Neutrophil (primary cell): ENCODE results near the gene TOR1AIP2.
A peak's percentile ranks its signal among the peaks of the same experiment; 100 is the strongest.

Experiments
- H3K27ac ChIP-seq: fragments of 200-600 bp; sonication (generic); 2 replicates; pipeline ENCODE4 v1.5.1; 2016; ENCODE audit warnings: mild to moderate bottlenecking, moderate library complexity
- H3K27me3 ChIP-seq: fragments of 200-600 bp; sonication (generic); 2 replicates; pipeline ENCODE4 v1.6.0; 2016; ENCODE audit warnings: mild to moderate bottlenecking
- H3K36me3 ChIP-seq: fragments of 200-600 bp; sonication (generic); 2 replicates; pipeline ENCODE4 v1.5.1; 2017
- H3K4me1 ChIP-seq, 2 experiments: fragments of 200-600 bp in 1 of 2; sonication (generic) in 1 of 2; 1 replicate in 1 of 2; 2 replicates in 1 of 2; pipeline versions ENCODE4 v1.5.1 to v1.6.1; 2013 to 2016; ENCODE audit warnings: low read depth in 1 of 2, low read length in 1 of 2, mild to moderate bottlenecking in 1 of 2, moderate library complexity in 1 of 2; ENCODE audit not compliant: control insufficient read depth in 1 of 2, insufficient read depth in 1 of 2
- H3K4me3 ChIP-seq, 2 experiments: fragments of 200-600 bp in 1 of 2; sonication (generic) in 1 of 2; 1 replicate in 1 of 2; 2 replicates in 1 of 2; pipeline ENCODE4 v1.5.1; 2013 to 2016; ENCODE audit warnings: low read depth in 1 of 2, low read length in 1 of 2, mild to moderate bottlenecking in 1 of 2, moderate library complexity in 1 of 2
- H3K9me3 ChIP-seq: fragments of 200-600 bp; sonication (generic); 2 replicates; pipeline ENCODE4 v1.5.1; 2016
- TF ChIP-seq, protein P1 (sequence below): fragments of 200-600 bp; sonication (generic); IDR thresholded peaks from 2 replicates; pipeline ENCODE4 v1.5.1; 2016; ENCODE audit warnings: antibody characterized with exemption

Gene TOR1AIP2

DNA sequence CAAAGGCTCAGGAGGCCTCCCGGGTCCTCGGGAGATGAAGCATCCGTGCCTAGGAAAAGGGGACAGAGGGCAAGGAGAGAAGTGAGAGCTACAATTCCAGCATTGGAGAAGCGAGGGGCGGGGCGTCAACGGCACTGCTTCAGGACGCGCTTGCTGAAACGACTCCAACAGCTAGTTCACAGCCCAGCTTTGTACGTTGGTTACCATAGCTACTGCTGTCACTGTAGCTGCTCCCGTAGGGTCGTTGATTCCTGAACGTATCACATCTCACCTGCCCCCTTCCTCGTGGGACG is 63.1 kb downstream of the TOR1AIP2 start:
- no peaks in the 10 kb centered on the region for H3K27me3 ChIP-seq
- peaks cover 14 to 21% of the 10 kb centered on the region in 2 experiments for H3K4me1 ChIP-seq
- no peak overlapping the region for H3K27ac ChIP-seq
- H3K9me3 ChIP-seq: no peaks in the 10 kb centered on the region
- H3K4me3 ChIP-seq: peak overlapping the region; percentile 54 to 64
- H3K36me3 ChIP-seq: no peaks in the 10 kb centered on the region
- TF ChIP-seq, protein P1, sequence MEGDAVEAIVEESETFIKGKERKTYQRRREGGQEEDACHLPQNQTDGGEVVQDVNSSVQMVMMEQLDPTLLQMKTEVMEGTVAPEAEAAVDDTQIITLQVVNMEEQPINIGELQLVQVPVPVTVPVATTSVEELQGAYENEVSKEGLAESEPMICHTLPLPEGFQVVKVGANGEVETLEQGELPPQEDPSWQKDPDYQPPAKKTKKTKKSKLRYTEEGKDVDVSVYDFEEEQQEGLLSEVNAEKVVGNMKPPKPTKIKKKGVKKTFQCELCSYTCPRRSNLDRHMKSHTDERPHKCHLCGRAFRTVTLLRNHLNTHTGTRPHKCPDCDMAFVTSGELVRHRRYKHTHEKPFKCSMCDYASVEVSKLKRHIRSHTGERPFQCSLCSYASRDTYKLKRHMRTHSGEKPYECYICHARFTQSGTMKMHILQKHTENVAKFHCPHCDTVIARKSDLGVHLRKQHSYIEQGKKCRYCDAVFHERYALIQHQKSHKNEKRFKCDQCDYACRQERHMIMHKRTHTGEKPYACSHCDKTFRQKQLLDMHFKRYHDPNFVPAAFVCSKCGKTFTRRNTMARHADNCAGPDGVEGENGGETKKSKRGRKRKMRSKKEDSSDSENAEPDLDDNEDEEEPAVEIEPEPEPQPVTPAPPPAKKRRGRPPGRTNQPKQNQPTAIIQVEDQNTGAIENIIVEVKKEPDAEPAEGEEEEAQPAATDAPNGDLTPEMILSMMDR: no peak

DNA sequence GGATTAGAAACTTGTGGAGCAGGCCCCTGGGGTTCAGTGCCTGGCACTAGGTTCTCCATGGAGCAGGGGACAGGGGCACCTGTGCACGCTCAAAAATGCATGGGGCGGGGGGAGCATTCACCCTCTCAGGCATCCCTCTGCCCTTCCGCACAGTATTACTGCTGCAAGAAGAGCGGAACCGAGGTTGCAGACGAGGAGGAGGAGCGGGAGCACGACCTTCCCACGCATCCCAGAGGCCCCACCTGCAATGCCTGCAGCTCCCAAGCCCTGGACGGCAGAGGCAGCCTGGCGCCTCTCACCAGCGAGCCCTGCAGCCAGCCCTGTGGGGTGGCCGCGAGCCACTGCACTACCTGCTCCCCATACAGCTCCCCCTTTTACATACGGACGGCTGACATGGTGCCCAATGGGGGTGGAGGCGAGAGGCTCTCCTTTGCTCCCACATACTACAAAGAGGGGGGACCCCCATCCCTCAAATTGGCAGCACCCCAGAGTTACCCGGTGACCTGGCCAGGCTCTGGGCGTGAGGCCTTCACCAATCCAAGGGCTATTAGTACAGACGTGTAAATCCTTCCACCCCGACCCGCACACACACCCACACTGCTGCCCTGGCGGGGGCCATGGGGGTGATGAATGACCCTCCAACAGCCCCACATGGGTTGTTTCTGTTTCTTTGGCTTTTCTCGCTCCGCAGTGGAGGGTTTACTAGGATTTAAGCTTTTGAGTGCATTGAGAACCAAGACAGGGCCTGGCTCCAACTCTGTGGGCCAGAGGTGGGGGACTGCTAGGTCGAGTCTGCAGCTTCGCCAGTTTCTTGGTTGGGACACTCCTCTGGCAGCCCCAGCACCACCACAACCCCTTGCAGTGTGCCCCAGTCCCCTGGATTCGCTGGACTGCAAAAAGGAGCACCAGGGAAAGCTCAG is 63.7 kb downstream of the TOR1AIP2 start:
- TF ChIP-seq, protein P1: no peak
- no peak overlapping the region for H3K27ac ChIP-seq
- no peaks in the 10 kb centered on the region for H3K27me3 ChIP-seq
- H3K4me3 ChIP-seq: peak overlapping the region; percentile 54 to 64
- peaks cover 14 to 21% of the 10 kb centered on the region in 2 experiments for H3K4me1 ChIP-seq
- H3K36me3 ChIP-seq: no peaks in the 10 kb centered on the region
- no peaks in the 10 kb centered on the region for H3K9me3 ChIP-seq

DNA sequence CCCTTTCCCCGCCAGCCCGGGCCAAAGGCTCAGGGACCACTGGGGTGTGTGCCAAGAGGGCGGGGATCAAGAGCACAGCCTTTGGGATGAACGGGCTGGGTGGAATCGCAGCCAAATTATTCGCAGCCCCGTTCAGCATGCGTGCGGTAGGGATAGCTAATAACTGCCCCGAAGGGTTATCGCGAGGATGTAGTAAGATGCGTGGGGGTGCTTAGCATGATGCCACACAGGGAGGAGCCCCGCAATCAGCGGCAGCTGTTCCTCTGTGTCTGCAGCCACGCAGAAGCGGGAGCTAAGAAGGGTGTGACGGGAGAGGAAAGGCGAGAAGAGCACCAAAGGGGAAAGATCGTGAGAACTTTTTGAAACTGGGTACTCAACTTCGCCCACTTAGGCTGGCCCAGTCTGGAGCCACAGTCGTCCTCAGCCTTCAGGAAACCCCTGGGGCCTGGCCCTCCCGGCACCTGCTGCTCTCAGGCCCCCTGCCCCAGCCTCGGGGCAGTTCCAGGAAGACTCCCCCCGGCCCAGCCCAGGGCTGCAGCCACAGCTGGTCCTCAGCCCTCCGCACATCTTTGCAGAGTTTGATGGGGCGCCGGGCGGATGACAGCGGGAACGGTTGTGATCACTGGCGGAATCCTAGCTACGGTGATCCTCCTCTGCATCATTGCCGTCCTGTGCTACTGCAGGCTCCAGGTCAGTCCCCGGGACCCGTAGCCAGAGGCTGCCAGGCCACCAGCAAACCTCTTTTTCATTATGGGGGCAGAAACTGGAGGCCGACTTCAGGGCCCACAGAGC is 64.9 kb downstream of the TOR1AIP2 start:
- Histone ChIP-seq H3K27me3 (no peaks in the 10 kb centered on the region), H3K4me1 (peaks cover 14 to 21% of the 10 kb centered on the region in 2 experiments), H3K27ac (no peak overlapping the region), H3K9me3 (no peaks in the 10 kb centered on the region), H3K36me3 (no peaks in the 10 kb centered on the region), H3K4me3 (no peak overlapping the region)
- TF ChIP-seq, protein P1: no peak

GRCh38 chr1:179810367-179810715 is 67.3 kb downstream of the TOR1AIP2 start:
- H3K9me3 ChIP-seq: no peaks in the 10 kb centered on the region
- TF ChIP-seq, protein P1: no peak
- no peak overlapping the region for H3K4me3 ChIP-seq
- no peaks in the 10 kb centered on the region for H3K27me3 ChIP-seq
- H3K27ac ChIP-seq: no peak overlapping the region
- H3K36me3 ChIP-seq: no peaks in the 10 kb centered on the region
- H3K4me1 ChIP-seq: peaks cover 12 to 15% of the 10 kb centered on the region in 2 experiments

DNA sequence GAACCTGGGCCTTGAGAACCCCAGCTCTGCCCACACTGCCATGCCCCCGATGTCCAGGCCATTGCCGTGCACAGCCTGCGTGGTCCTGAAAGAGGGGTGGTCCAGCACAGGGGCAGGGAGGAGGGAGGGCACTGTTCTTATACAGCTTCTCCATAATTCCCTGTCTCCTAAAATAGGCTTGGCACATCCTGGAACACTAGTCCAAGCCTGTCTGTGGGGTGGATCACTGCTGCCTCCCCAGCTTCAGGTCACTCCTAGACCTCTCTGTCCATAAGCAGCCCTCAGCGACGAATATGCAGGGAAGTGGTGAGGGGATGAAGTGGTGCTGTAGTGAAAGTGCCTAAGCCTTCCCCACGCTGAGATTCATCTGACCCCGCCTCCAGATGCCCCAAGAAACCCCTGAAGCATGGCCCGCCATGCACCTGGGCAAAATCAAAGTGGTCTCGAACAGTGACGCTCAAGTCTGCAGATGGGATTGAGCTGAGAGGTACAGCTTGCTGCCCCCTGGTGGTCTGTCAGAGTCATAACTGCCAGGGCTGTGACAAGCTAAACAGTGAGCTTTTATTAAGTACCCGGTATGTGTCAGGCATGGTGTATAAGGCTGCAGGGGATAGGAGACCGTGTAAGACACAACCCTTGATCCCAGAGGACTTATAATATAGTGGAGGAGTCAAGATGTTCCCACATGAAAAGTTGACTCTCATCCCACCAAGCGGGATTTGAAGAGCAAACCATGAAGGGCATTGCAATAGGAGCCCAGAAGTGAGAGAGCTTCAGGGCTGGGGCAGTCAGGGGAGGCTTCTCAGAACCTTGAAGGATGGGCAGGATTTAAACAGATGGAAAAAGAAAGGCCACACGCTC is 67.9 kb downstream of the TOR1AIP2 start:
- TF ChIP-seq, protein P1: peak; percentile 86

More for the DNA sequence above, 67.9 kb downstream of the TOR1AIP2 start:
- no peak overlapping the region for H3K4me3 ChIP-seq
- H3K9me3 ChIP-seq: no peaks in the 10 kb centered on the region
- no peaks in the 10 kb centered on the region for H3K36me3 ChIP-seq
- peaks cover 6 to 9% of the 10 kb centered on the region in 2 experiments for H3K4me1 ChIP-seq
- no peaks in the 10 kb centered on the region for H3K27me3 ChIP-seq
- no peak overlapping the region for H3K27ac ChIP-seq
